H7 (cell line): Measurements from ENCODE around the gene DOCK3. TPM values are rescaled to one million over a fixed set of nuclear protein-coding genes. Genes with fewer than 3 reads are reported as not detected.
A peak's percentile ranks its signal among the peaks of the same experiment; 100 is the strongest.
"Not testable (repeated sequence)": the region's sequence is repeated elsewhere in the genome, so short reads cannot be mapped to it uniquely, and the experiment has no call there.

ENCODE experiments used
- DNase-seq: peaks from one replicate; pipeline ENCODE4 v3.0.0; 2012
- H3K27me3 ChIP-seq: 2 replicates; pipeline ENCODE4 v1.6.0; 2011; ENCODE audit warnings: mild to moderate bottlenecking, low read length; ENCODE audit not compliant: control insufficient read depth, insufficient read depth
- H3K36me3 ChIP-seq: replicated peaks from 2 replicates; pipeline ENCODE4 v1.5.1; 2011; ENCODE audit warnings: low read length; ENCODE audit not compliant: control insufficient read depth, insufficient read depth
- H3K4me3 ChIP-seq: 2 replicates; pipeline ENCODE4 v1.5.1; 2011; ENCODE audit warnings: low read depth, mild to moderate bottlenecking, control low read depth, low read length, moderate library complexity; ENCODE audit not compliant: insufficient read depth
- total RNA-seq: library from RNA; depleted of rRNA; stranded (reverse); fragments of >200 nt; shearing (Covaris generic); gene quantifications from 2 replicates; pipeline ENCODE4 v1.2.3, GENCODE V29; 2014

Gene DOCK3
- total RNA-seq, 1 experiment from 2014 or later: 2.0 TPM

- DNase-seq: no peak
- Histone ChIP-seq H3K27me3 (no peaks in the 10 kb centered on the region), H3K36me3 (no peaks in the 10 kb centered on the region), H3K4me3 (no peak overlapping the region)
Measured at GRCh38 chr3:50953825-50954414, 279.2 kb downstream of the DOCK3 start.

GRCh38 chr3:50961386-50961785 lies 286.7 kb downstream of the DOCK3 start:
- Histone ChIP-seq H3K4me3 (no peak overlapping the region), H3K27me3 (no peaks in the 10 kb centered on the region), H3K36me3 (no peaks in the 10 kb centered on the region)
- DNase-seq: no peak

GRCh38 chr3:50971487-50971924 lies 296.8 kb downstream of the DOCK3 start:
- peak; percentile 41 for DNase-seq
- Histone ChIP-seq H3K36me3 (no peaks in the 10 kb centered on the region), H3K27me3 (no peaks in the 10 kb centered on the region), H3K4me3 (no peak overlapping the region)

GRCh38 chr3:50972029-50972428 lies 297.3 kb downstream of the DOCK3 start:
- no peaks in the 10 kb centered on the region for H3K36me3 ChIP-seq
- H3K27me3 ChIP-seq: no peaks in the 10 kb centered on the region
- no peak overlapping the region for H3K4me3 ChIP-seq
- no peak for DNase-seq

- not testable (repeated sequence) for DNase-seq, H3K36me3 ChIP-seq, H3K27me3 ChIP-seq
- H3K4me3 ChIP-seq: peak overlapping the region; percentile 35
Measured at GRCh38 chr3:50978586-50978985, 303.9 kb downstream of the DOCK3 start.

GRCh38 chr3:50978991-50979667 lies 304.4 kb downstream of the DOCK3 start:
- DNase-seq: peak; percentile 61
- Histone ChIP-seq H3K36me3 (no peaks in the 10 kb centered on the region), H3K4me3 (peak overlapping the region; percentile 35), H3K27me3 (no peaks in the 10 kb centered on the region)

- H3K27me3 ChIP-seq: no peaks in the 10 kb centered on the region
- H3K4me3 ChIP-seq: no peak overlapping the region
- H3K36me3 ChIP-seq: no peaks in the 10 kb centered on the region
- peak; percentile 6 for DNase-seq
Measured at GRCh38 chr3:50982540-50983325, 308.0 kb downstream of the DOCK3 start.

- Histone ChIP-seq H3K4me3 (no peak overlapping the region), H3K36me3 (no peaks in the 10 kb centered on the region), H3K27me3 (no peaks in the 10 kb centered on the region)
- no peak for DNase-seq
Measured at GRCh38 chr3:50983887-50984286, 309.2 kb downstream of the DOCK3 start.

GRCh38 chr3:50985893-50986292 lies 311.2 kb downstream of the DOCK3 start:
- Histone ChIP-seq H3K36me3 (no peaks in the 10 kb centered on the region), H3K27me3 (no peaks in the 10 kb centered on the region), H3K4me3 (no peak overlapping the region)
- DNase-seq: no peak

- Histone ChIP-seq H3K36me3 (no peaks in the 10 kb centered on the region), H3K27me3 (no peaks in the 10 kb centered on the region), H3K4me3 (no peak overlapping the region)
- no peak for DNase-seq
Measured at GRCh38 chr3:50986726-50987125, 312.0 kb downstream of the DOCK3 start.

GRCh38 chr3:50994537-50994936 lies 319.8 kb downstream of the DOCK3 start:
- Histone ChIP-seq H3K27me3 (no peaks in the 10 kb centered on the region), H3K4me3 (no peak overlapping the region), H3K36me3 (no peaks in the 10 kb centered on the region)
- DNase-seq: no peak

GRCh38 chr3:50995085-50995824 lies 320.5 kb downstream of the DOCK3 start:
- Histone ChIP-seq H3K4me3 (no peak overlapping the region), H3K36me3 (no peaks in the 10 kb centered on the region), H3K27me3 (no peaks in the 10 kb centered on the region)
- DNase-seq: no peak

GRCh38 chr3:51002495-51002894 lies 327.8 kb downstream of the DOCK3 start:
- Histone ChIP-seq H3K27me3 (no peaks in the 10 kb centered on the region), H3K4me3 (no peak overlapping the region), H3K36me3 (no peaks in the 10 kb centered on the region)
- no peak for DNase-seq

GRCh38 chr3:51004235-51004634 lies 329.5 kb downstream of the DOCK3 start:
- no peak overlapping the region for H3K4me3 ChIP-seq
- DNase-seq: no peak
- no peaks in the 10 kb centered on the region for H3K27me3 ChIP-seq
- H3K36me3 ChIP-seq: no peaks in the 10 kb centered on the region
